D721Med (cell line): Measurements from ENCODE around the gene RAPGEF6.
"Not testable (repeated sequence)": the region's sequence is repeated elsewhere in the genome, so short reads cannot be mapped to it uniquely, and the experiment has no call there.

Experiments used
- DNase-seq: peaks from one replicate; pipeline ENCODE4 v3.0.0; 2011; ENCODE audit warnings: low spot score; ENCODE audit not compliant: insufficient read length
- FAIRE-seq: peaks from 2 replicates; lab custom pipeline; 2011; peaks lifted over from hg19 to GRCh38; lab: Jason Lieb, UNC
- CTCF ChIP-seq: IDR thresholded peaks from 2 replicates; pipeline ENCODE4 v1.5.1; 2012; ENCODE audit warnings: mild to moderate bottlenecking, control low read depth; ENCODE audit not compliant: insufficient read depth; ENCODE audit errors: missing control alignments

The RAPGEF6 gene

GRCh38 chr5:131634996-131635683, at the start of gene RAPGEF6:
Gene RAPGEF6, minus strand, starts transcription at chr5:131635229. Its CDS starts 199 bp downstream, at chr5:131635030.
- DNase-seq: peak; percentile 40
- peak; percentile 44 for FAIRE-seq
- no peak for TF ChIP-seq CTCF

- DNase-seq (no peak), FAIRE-seq (no peak)
- no peak for TF ChIP-seq CTCF
Observed at GRCh38 chr5:131684595-131684994, 49.6 kb upstream of the RAPGEF6 start.

- DNase-seq: no peak
- no peak for TF ChIP-seq CTCF
- FAIRE-seq: no peak
Observed at GRCh38 chr5:131684051-131684450, 49.0 kb upstream of the RAPGEF6 start.

GRCh38 chr5:131682826-131683225, 47.8 kb upstream of the RAPGEF6 start:
- no peak for TF ChIP-seq CTCF
- FAIRE-seq (no peak), DNase-seq (no peak)

- no peak for TF ChIP-seq CTCF
- FAIRE-seq (no peak), DNase-seq (no peak)
Observed at GRCh38 chr5:131682175-131682574, 47.1 kb upstream of the RAPGEF6 start.

- no peak for DNase-seq
- TF ChIP-seq CTCF: no peak
- FAIRE-seq: no peak
Observed at GRCh38 chr5:131679911-131680310, 44.9 kb upstream of the RAPGEF6 start.

- DNase-seq, FAIRE-seq: not testable (repeated sequence)
Observed at GRCh38 chr5:131678273-131678672, 43.2 kb upstream of the RAPGEF6 start.

- DNase-seq: no peak
- no peak for TF ChIP-seq CTCF
- FAIRE-seq: no peak
Observed at GRCh38 chr5:131677115-131677514, 42.1 kb upstream of the RAPGEF6 start.
